ENCODE data around the gene CTDSPL.

GRCh38 chr3:37953226-37953625 is 91.5 kb downstream of the CTDSPL start:
- TF ChIP-seq, protein P1, sequence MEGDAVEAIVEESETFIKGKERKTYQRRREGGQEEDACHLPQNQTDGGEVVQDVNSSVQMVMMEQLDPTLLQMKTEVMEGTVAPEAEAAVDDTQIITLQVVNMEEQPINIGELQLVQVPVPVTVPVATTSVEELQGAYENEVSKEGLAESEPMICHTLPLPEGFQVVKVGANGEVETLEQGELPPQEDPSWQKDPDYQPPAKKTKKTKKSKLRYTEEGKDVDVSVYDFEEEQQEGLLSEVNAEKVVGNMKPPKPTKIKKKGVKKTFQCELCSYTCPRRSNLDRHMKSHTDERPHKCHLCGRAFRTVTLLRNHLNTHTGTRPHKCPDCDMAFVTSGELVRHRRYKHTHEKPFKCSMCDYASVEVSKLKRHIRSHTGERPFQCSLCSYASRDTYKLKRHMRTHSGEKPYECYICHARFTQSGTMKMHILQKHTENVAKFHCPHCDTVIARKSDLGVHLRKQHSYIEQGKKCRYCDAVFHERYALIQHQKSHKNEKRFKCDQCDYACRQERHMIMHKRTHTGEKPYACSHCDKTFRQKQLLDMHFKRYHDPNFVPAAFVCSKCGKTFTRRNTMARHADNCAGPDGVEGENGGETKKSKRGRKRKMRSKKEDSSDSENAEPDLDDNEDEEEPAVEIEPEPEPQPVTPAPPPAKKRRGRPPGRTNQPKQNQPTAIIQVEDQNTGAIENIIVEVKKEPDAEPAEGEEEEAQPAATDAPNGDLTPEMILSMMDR (conservative IDR thresholded peaks at IDR 0.05): no peak
- no peak for TF ChIP-seq EZH2 (IDR thresholded peaks at IDR 0.05; ENCODE audit: low read depth)

Measured in PC-9 (cell line).